ENCODE data around the gene BRIP1. TPM values are rescaled to one million over a fixed set of nuclear protein-coding genes. Genes with fewer than 3 reads are reported as not detected.

The BRIP1 gene
- total RNA-seq, 1 donor from 2014 or later: 6.4 TPM

- Histone ChIP-seq H3K9me3 (ENCODE audit: insufficient read depth, low read depth, low read length) (no peaks in the 10 kb centered on the region), H4K20me1 (ENCODE audit: insufficient read depth, low read length) (no peaks in the 10 kb centered on the region), H3K4me2 (ENCODE audit: low read length) (no peak overlapping the region), H3K79me2 (ENCODE audit: insufficient read depth, low read length) (no peaks in the 10 kb centered on the region), H3K4me1 (ENCODE audit: insufficient read depth, low read length) (no peaks in the 10 kb centered on the region), H3K27me3 (ENCODE audit: insufficient read depth, low read length) (no peaks in the 10 kb centered on the region), H3K9ac (ENCODE audit: low read length) (no peak overlapping the region), H3K4me3 (ENCODE audit: insufficient read depth, low read depth, low read length) (no peak overlapping the region), H3K36me3 (ENCODE audit: insufficient read depth, low read length) (peaks cover 3% of the 10 kb centered on the region), H2AFZ (ENCODE audit: low read depth, low read length) (no peak overlapping the region), H3K27ac (ENCODE audit: low read depth, low read length) (no peak overlapping the region)
- Mint-ChIP-seq H3K4me1 (ENCODE audit: low read depth, unreplicated experiment) (peaks cover 4% of the 10 kb centered on the region), H3K36me3 (ENCODE audit: low read depth, unreplicated experiment) (peaks cover 2% of the 10 kb centered on the region), H3K4me3 (ENCODE audit: unreplicated experiment) (no peak overlapping the region), H3K27ac (ENCODE audit: unreplicated experiment) (no peak overlapping the region), H3K27me3 (ENCODE audit: low read depth, unreplicated experiment) (no peaks in the 10 kb centered on the region), H3K9me3 (ENCODE audit: unreplicated experiment) (no peaks in the 10 kb centered on the region)
- TF ChIP-seq CTCF (IDR thresholded peaks at IDR 0.05; ENCODE audit: insufficient read depth, low read depth, low read length) (no peak), EZH2 (IDR thresholded peaks at IDR 0.05; ENCODE audit: insufficient read depth, low read length) (no peak)
- DNase-seq (ENCODE audit: low read depth) (no peak), FAIRE-seq (no peak)
These were observed 128.9 kb downstream of the BRIP1 start for GRCh38 chr17:61734466-61734865.

GRCh38 chr17:61734012-61734411, 129.3 kb downstream of the BRIP1 start:
- Mint-ChIP-seq H3K27me3 (ENCODE audit: low read depth, unreplicated experiment) (no peaks in the 10 kb centered on the region), H3K36me3 (ENCODE audit: low read depth, unreplicated experiment) (peaks cover 2% of the 10 kb centered on the region), H3K4me1 (ENCODE audit: low read depth, unreplicated experiment) (peaks cover under 1% of the 10 kb centered on the region), H3K9me3 (ENCODE audit: unreplicated experiment) (no peaks in the 10 kb centered on the region), H3K27ac (ENCODE audit: unreplicated experiment) (no peak overlapping the region), H3K4me3 (ENCODE audit: unreplicated experiment) (no peak overlapping the region)
- Histone ChIP-seq H3K4me2 (ENCODE audit: low read length) (no peak overlapping the region), H3K4me1 (ENCODE audit: insufficient read depth, low read length) (no peaks in the 10 kb centered on the region), H3K9me3 (ENCODE audit: insufficient read depth, low read depth, low read length) (no peaks in the 10 kb centered on the region), H3K79me2 (ENCODE audit: insufficient read depth, low read length) (no peaks in the 10 kb centered on the region), H3K9ac (ENCODE audit: low read length) (no peak overlapping the region), H3K36me3 (ENCODE audit: insufficient read depth, low read length) (peaks cover 2% of the 10 kb centered on the region), H3K27me3 (ENCODE audit: insufficient read depth, low read length) (no peaks in the 10 kb centered on the region), H2AFZ (ENCODE audit: low read depth, low read length) (no peak overlapping the region), H3K4me3 (ENCODE audit: insufficient read depth, low read depth, low read length) (no peak overlapping the region), H3K27ac (ENCODE audit: low read depth, low read length) (no peak overlapping the region), H4K20me1 (ENCODE audit: insufficient read depth, low read length) (no peaks in the 10 kb centered on the region)
- TF ChIP-seq EZH2 (IDR thresholded peaks at IDR 0.05; ENCODE audit: insufficient read depth, low read length) (no peak), CTCF (IDR thresholded peaks at IDR 0.05; ENCODE audit: insufficient read depth, low read depth, low read length) (no peak)
- DNase-seq (ENCODE audit: low read depth): no peak
- no peak for FAIRE-seq

- Mint-ChIP-seq H3K4me3 (ENCODE audit: unreplicated experiment) (no peak overlapping the region), H3K4me1 (ENCODE audit: low read depth, unreplicated experiment) (no peaks in the 10 kb centered on the region), H3K27ac (ENCODE audit: unreplicated experiment) (no peak overlapping the region), H3K27me3 (ENCODE audit: low read depth, unreplicated experiment) (no peaks in the 10 kb centered on the region), H3K9me3 (ENCODE audit: unreplicated experiment) (no peaks in the 10 kb centered on the region), H3K36me3 (ENCODE audit: low read depth, unreplicated experiment) (peaks cover 4% of the 10 kb centered on the region)
- no peak for TF ChIP-seq EZH2 (IDR thresholded peaks at IDR 0.05; ENCODE audit: insufficient read depth, low read length)
- TF ChIP-seq CTCF (IDR thresholded peaks at IDR 0.05; ENCODE audit: insufficient read depth, low read depth, low read length): no peak
- no peak overlapping the region for H3K9ac ChIP-seq (ENCODE audit: low read length)
- no peaks in the 10 kb centered on the region for H3K79me2 ChIP-seq (ENCODE audit: insufficient read depth, low read length)
- H3K4me1 ChIP-seq (ENCODE audit: insufficient read depth, low read length): no peaks in the 10 kb centered on the region
- no peaks in the 10 kb centered on the region for H3K9me3 ChIP-seq (ENCODE audit: insufficient read depth, low read depth, low read length)
- no peak for DNase-seq (ENCODE audit: low read depth)
- no peaks in the 10 kb centered on the region for H3K36me3 ChIP-seq (ENCODE audit: insufficient read depth, low read length)
- no peaks in the 10 kb centered on the region for H4K20me1 ChIP-seq (ENCODE audit: insufficient read depth, low read length)
- no peak overlapping the region for H2AFZ ChIP-seq (ENCODE audit: low read depth, low read length)
- no peaks in the 10 kb centered on the region for H3K27me3 ChIP-seq (ENCODE audit: insufficient read depth, low read length)
- no peak overlapping the region for H3K4me3 ChIP-seq (ENCODE audit: insufficient read depth, low read depth, low read length)
- FAIRE-seq: no peak
- no peak overlapping the region for H3K4me2 ChIP-seq (ENCODE audit: low read length)
- no peak overlapping the region for H3K27ac ChIP-seq (ENCODE audit: low read depth, low read length)
These were observed 130.3 kb downstream of the BRIP1 start for GRCh38 chr17:61733021-61733420.
